DND-41 (cell line): ENCODE results near the gene PNMA1.

ENCODE experiments used
- EZH2 ChIP-seq: IDR thresholded peaks from 3 replicates; pipeline ENCODE4 v1.6.1; 2012; ENCODE audit warnings: borderline replicate concordance, low read depth, mild to moderate bottlenecking, moderate library complexity, low read length, inconsistent platforms; ENCODE audit not compliant: severe bottlenecking
- TF ChIP-seq, protein P1 (sequence below): IDR thresholded peaks from 2 replicates; pipeline ENCODE4 v1.5.1; 2012; ENCODE audit warnings: borderline replicate concordance, low read length, moderate library complexity, mild to moderate bottlenecking; ENCODE audit not compliant: poor library complexity, severe bottlenecking; ENCODE audit errors: extremely low read depth

DNA sequence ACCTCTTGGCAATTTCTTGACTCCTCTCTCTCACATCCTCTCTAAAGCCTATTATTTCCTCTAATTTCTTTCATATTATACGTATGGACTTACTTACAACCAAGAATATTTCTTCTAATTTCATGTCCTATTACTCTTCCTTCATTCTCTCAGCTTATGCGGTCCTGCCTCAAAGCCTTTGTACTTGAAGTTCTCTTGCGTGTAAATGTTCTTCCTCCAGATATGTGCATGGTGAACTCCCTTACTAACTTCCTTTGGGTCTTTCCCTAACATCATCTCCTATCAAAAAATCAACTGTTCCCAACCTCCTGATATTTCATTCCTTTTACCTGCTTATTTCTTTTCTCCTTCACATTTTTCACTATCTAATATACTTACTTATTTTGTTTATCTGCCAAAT, 46.3 kb downstream of the PNMA1 start:
- TF ChIP-seq, protein P1, sequence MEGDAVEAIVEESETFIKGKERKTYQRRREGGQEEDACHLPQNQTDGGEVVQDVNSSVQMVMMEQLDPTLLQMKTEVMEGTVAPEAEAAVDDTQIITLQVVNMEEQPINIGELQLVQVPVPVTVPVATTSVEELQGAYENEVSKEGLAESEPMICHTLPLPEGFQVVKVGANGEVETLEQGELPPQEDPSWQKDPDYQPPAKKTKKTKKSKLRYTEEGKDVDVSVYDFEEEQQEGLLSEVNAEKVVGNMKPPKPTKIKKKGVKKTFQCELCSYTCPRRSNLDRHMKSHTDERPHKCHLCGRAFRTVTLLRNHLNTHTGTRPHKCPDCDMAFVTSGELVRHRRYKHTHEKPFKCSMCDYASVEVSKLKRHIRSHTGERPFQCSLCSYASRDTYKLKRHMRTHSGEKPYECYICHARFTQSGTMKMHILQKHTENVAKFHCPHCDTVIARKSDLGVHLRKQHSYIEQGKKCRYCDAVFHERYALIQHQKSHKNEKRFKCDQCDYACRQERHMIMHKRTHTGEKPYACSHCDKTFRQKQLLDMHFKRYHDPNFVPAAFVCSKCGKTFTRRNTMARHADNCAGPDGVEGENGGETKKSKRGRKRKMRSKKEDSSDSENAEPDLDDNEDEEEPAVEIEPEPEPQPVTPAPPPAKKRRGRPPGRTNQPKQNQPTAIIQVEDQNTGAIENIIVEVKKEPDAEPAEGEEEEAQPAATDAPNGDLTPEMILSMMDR: no peak
- TF ChIP-seq EZH2: no peak
